Immature natural killer cell (primary cell): ENCODE data around the gene CNGB1. TPM values are rescaled to one million over a fixed set of nuclear protein-coding genes. Genes with fewer than 3 reads are reported as not detected.

Experiments
- DNase-seq, 3 donors: peaks; one replicate each; pipeline ENCODE4 v3.0.0; 2022; ENCODE audit warnings: mixed read lengths in 1 of 3
- H3K27ac Mint-ChIP-seq, 6 donors: one replicate each; pipeline ENCODE4 v1.8.0; 2020; ENCODE audit warnings: mixed read lengths in 6 of 6, mild to moderate bottlenecking in 5 of 6, inconsistent platforms in 4 of 6, moderate library complexity in 3 of 6
- H3K27me3 Mint-ChIP-seq, 3 donors: one replicate each; pipeline ENCODE4 v1.8.0; 2020 to 2021; ENCODE audit warnings: low read depth in 3 of 3, mild to moderate bottlenecking in 3 of 3, mixed read lengths in 3 of 3, moderate library complexity in 3 of 3, inconsistent platforms in 1 of 3
- H3K36me3 Mint-ChIP-seq, 3 donors: one replicate each; pipeline ENCODE4 v1.8.0; 2020; ENCODE audit warnings: mixed read lengths in 3 of 3, inconsistent platforms in 2 of 3, mild to moderate bottlenecking in 2 of 3
- H3K4me1 Mint-ChIP-seq, 2 donors: one replicate each; pipeline ENCODE4 v1.8.0; 2020; ENCODE audit warnings: inconsistent platforms in 2 of 2, mild to moderate bottlenecking in 2 of 2, mixed read lengths in 2 of 2, moderate library complexity in 1 of 2
- H3K4me3 Mint-ChIP-seq, 5 donors: one replicate each; pipeline ENCODE4 v1.8.0; 2020; ENCODE audit warnings: mild to moderate bottlenecking in 5 of 5, mixed read lengths in 5 of 5, inconsistent platforms in 3 of 5, moderate library complexity in 3 of 5
- H3K9me3 Mint-ChIP-seq, 6 donors: one replicate each; pipeline ENCODE4 v1.8.0; 2020; ENCODE audit warnings: mild to moderate bottlenecking in 6 of 6, mixed read lengths in 6 of 6, inconsistent platforms in 4 of 6, moderate library complexity in 3 of 6
- polyA plus RNA-seq, 3 donors: library from polyadenylated mRNA; unstranded; fragments of 300-500 nt; fragmentation: Illumina TruSeq; gene quantifications; one replicate each; pipeline ENCODE4 v1.2.3, GENCODE V29; 2021

Gene CNGB1
- polyA plus RNA-seq, 3 donors from 2014 or later = not detected

DNA sequence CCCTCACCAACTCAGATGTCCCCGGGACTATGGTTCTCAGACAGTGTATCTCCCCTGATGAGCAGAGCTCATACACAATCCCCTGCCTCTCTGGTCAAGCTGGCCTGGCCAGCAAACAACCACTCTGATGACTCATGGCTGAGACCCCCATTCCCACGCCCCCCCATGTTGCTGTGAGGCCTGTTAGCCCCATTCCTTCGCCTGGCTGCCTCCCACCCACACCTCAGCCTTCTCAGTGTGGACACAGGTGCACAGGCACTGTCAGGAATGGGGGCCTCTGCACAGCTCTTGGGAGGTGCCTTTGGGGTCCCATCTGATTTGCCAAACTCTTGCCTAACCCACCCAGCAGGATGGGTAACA, 80.2 kb downstream of the CNGB1 start:
- Mint-ChIP-seq H3K4me3 (peak overlapping the region; percentile 56 to 81 (median 73)), H3K27ac (peak overlapping the region; percentile 79 to 98 (median 94)), H3K9me3 (peaks cover 0 to 5% (median 0%) of the 10 kb centered on the region in 6 donors), H3K36me3 (no peaks in the 10 kb centered on the region), H3K27me3 (peaks cover 2 to 6% (median 5%) of the 10 kb centered on the region in 3 donors), H3K4me1 (peaks cover 59 to 60% of the 10 kb centered on the region in 2 donors)
- no peak for DNase-seq

DNA sequence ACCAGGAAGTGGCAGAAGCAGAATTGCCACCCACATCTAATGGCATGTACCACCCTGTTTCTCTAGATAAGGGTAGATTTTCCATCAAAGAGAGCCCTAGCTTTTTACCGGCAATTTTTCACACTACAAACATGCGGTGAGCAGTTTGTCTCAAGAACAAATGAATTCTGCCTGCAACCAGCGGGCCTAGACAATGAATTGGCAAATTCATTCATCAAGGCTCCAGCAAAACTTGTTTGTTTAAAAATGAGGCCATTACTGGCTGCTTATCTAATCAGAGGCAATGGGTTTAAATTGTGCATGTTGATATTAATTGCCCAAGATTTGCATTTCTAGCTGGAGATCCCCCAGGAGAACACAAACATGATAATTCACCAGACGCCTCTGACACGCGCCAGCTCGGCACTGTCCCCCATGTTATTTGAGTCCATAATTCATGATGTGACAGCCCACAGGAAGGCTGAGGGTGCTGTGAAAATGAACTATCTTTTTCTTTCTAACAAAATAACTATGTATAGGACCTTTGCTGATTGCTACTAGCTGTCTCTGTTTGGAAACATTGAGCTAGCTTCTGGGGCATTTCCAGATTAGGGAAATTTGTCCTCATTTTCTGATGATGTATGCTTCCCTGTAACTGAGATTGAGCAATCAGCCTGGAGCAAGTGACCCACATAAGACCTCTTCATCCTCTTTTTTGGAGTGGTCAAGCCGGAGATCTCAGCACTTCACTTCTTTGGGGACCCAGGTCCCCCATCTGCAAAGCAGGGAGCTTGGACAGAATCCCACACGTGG, 80.8 kb downstream of the CNGB1 start:
- peaks cover 59 to 60% of the 10 kb centered on the region in 2 donors for H3K4me1 Mint-ChIP-seq
- H3K9me3 Mint-ChIP-seq = peaks cover 0 to 5% (median 0%) of the 10 kb centered on the region in 6 donors
- no peaks in the 10 kb centered on the region for H3K36me3 Mint-ChIP-seq
- peak; percentile 33 to 54 (median 36) for DNase-seq
- peaks cover 2 to 6% (median 5%) of the 10 kb centered on the region in 3 donors for H3K27me3 Mint-ChIP-seq
- H3K27ac Mint-ChIP-seq = peak overlapping the region; percentile 79 to 98 (median 94)
- peak overlapping the region; percentile 56 to 81 (median 73) for H3K4me3 Mint-ChIP-seq

DNA sequence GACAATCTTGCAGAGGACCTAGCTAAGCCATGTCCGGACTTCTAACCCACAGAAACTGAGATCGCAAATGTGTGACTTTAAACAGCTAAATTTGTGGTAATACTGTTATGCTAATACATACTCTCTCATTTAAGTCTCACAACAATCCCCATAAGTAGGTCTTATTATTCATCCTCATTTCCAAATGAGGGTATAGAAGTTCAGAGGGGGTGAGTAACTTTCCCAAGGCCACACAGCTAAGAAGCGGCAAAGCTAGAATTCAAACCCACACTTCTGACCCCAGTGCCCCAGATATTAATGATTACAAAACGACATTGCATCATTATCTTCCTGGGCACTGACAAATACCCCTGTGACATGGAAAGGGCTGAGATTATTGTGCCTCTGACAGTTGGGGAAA, 81.4 kb downstream of the CNGB1 start:
- H3K4me3 Mint-ChIP-seq = peak overlapping the region; percentile 56 to 81 (median 73)
- peaks cover 60% of the 10 kb centered on the region in 2 donors for H3K4me1 Mint-ChIP-seq
- DNase-seq = peak; percentile 44 to 58 (median 44)
- H3K27me3 Mint-ChIP-seq = peaks cover 4 to 8% (median 5%) of the 10 kb centered on the region in 3 donors
- H3K27ac Mint-ChIP-seq = peak overlapping the region; percentile 79 to 98 (median 94)
- H3K36me3 Mint-ChIP-seq = no peaks in the 10 kb centered on the region
- peaks cover 0 to 5% (median 0%) of the 10 kb centered on the region in 6 donors for H3K9me3 Mint-ChIP-seq

DNA sequence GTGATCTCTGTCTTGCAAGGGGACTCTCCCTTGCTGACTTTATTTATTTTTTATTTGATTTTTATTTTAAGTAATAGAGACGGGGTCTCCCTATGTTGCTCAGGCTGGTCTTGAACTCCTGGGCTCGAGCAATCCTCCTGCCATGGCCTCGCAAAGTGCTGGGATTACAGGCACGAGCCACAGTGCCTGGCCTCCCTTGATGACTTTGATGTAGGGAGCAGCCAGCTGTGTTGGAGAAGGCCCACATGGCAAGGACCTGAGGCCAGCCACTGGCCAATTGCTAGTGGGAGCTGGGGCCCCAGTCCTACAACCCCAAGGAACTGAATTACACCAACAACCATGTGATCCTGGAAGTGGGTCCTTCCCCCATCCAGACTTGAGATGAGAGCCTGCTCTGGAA, 81.8 kb downstream of the CNGB1 start:
- DNase-seq = no peak
- peak overlapping the region; percentile 79 to 98 (median 94) for H3K27ac Mint-ChIP-seq
- peaks cover 0 to 5% (median 0%) of the 10 kb centered on the region in 6 donors for H3K9me3 Mint-ChIP-seq
- H3K4me1 Mint-ChIP-seq = peaks cover 58 to 60% of the 10 kb centered on the region in 2 donors
- peak overlapping the region; percentile 56 to 81 (median 73) for H3K4me3 Mint-ChIP-seq
- H3K27me3 Mint-ChIP-seq = peaks cover 5 to 8% (median 7%) of the 10 kb centered on the region in 3 donors
- no peaks in the 10 kb centered on the region for H3K36me3 Mint-ChIP-seq

DNA sequence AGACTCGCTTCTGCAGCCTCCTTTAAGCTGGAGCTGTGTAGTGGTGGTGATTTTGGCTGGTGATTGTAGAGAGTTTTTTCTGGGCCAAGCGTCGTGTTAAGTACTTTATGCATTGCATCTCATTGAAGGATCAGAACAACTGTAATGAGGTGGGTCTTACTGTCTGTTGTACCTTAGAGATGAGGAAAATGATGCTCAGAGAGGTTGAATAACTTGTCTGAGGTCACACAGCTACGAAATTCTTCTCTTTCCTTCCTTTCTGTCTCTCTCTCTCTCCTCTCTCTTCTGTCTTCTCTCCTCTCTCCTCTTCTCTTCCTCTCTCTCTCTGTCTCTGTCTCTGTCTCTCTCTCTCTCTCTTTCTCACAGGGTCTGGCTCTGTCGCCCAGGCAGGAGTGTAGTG, 82.8 kb downstream of the CNGB1 start:
- Mint-ChIP-seq H3K36me3 (peaks cover 0 to 6% (median 0%) of the 10 kb centered on the region in 3 donors), H3K27ac (peak overlapping the region; percentile 13 to 88 (median 74)), H3K27me3 (peaks cover 6 to 13% (median 8%) of the 10 kb centered on the region in 3 donors), H3K4me3 (peak overlapping the region in 1 of 5 donors; percentile 12), H3K4me1 (peaks cover 52 to 54% of the 10 kb centered on the region in 2 donors), H3K9me3 (peaks cover 0 to 5% (median 0%) of the 10 kb centered on the region in 6 donors)
- no peak for DNase-seq

DNA sequence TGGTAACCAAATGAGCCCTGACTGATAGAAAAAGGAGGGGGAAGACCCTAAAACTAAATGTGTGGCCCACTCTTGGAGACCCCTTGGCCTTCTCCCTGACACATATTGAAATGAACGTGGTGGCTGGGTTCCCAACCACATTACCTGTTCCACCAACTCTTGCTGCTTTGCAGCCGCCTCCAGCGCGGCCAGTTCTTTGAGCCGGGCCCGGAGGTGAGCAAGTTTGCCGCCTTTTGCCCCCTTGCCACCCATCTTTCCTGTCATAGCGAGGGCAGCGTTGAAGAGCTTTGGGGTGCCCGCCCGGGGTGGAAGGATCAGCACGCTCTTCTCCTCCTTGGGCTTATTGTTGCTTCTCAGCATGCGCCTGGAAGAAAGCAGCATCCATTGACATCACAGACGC, 83.2 kb downstream of the CNGB1 start:
- Mint-ChIP-seq H3K36me3 (peaks cover 0 to 6% (median 0%) of the 10 kb centered on the region in 3 donors), H3K9me3 (peaks cover 0 to 5% (median 0%) of the 10 kb centered on the region in 6 donors), H3K4me1 (peaks cover 48 to 51% of the 10 kb centered on the region in 2 donors), H3K4me3 (peak overlapping the region in 1 of 5 donors; percentile 12), H3K27me3 (peaks cover 7 to 12% (median 11%) of the 10 kb centered on the region in 3 donors), H3K27ac (peak overlapping the region in 5 of 6 donors; percentile 7 to 79 (median 20))
- no peak for DNase-seq

DNA sequence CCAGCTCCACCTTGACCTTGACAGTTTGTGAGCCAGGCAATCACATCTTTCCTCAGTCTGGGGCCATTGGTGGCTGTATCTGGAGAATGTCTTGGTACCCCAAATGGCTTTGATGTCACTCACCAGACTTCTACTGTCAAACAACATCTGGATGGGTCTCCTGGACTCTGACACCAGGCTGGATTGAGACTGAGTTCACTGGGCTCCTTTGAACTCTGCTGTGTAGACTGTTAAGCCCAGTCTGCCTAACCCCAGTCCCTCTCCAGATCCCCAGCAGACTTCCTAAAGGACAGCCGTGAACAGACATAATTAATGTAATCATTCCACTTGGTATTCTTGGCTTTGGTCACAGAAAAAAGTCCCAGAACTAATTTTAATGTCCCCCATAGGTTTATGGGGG, 84.5 kb downstream of the CNGB1 start:
- no peak overlapping the region for H3K4me3 Mint-ChIP-seq
- H3K4me1 Mint-ChIP-seq = peaks cover 36 to 38% of the 10 kb centered on the region in 2 donors
- peaks cover 7 to 11% (median 10%) of the 10 kb centered on the region in 3 donors for H3K27me3 Mint-ChIP-seq
- peaks cover 0 to 6% (median 0%) of the 10 kb centered on the region in 3 donors for H3K36me3 Mint-ChIP-seq
- no peak for DNase-seq
- H3K9me3 Mint-ChIP-seq = peaks cover 0 to 5% (median 0%) of the 10 kb centered on the region in 6 donors
- H3K27ac Mint-ChIP-seq = peak overlapping the region in 1 of 6 donors; percentile 28

DNA sequence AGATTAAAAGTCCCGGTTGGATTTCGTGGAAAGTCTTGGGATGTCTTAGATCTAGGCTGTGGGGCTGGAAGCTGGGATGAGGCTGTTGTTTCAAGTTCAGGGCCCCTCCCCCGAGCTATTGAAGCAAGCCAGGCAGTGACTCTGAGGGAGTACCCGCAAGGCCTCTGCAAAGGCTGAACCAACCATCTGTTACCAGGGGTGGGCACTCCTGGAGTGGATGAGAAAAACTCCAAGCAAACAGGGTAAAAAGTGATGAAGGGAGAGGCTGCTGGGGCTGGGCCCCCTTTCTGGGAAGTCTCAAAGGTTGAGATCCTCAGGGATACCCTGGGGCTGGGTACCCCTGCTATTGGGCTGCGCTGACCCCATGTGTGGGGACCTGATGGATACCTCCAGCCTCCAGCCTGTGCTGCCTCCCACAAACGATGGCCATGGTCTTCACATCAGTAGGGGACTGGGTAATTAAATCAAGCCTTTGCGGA, 86.2 kb downstream of the CNGB1 start:
- Mint-ChIP-seq H3K9me3 (peaks cover 0 to 5% (median 0%) of the 10 kb centered on the region in 6 donors), H3K27me3 (peaks cover 10 to 11% (median 10%) of the 10 kb centered on the region in 3 donors), H3K36me3 (peaks cover 0 to 6% (median 0%) of the 10 kb centered on the region in 3 donors), H3K4me1 (peaks cover 20 to 23% of the 10 kb centered on the region in 2 donors), H3K4me3 (no peak overlapping the region), H3K27ac (no peak overlapping the region)
- no peak for DNase-seq

DNA sequence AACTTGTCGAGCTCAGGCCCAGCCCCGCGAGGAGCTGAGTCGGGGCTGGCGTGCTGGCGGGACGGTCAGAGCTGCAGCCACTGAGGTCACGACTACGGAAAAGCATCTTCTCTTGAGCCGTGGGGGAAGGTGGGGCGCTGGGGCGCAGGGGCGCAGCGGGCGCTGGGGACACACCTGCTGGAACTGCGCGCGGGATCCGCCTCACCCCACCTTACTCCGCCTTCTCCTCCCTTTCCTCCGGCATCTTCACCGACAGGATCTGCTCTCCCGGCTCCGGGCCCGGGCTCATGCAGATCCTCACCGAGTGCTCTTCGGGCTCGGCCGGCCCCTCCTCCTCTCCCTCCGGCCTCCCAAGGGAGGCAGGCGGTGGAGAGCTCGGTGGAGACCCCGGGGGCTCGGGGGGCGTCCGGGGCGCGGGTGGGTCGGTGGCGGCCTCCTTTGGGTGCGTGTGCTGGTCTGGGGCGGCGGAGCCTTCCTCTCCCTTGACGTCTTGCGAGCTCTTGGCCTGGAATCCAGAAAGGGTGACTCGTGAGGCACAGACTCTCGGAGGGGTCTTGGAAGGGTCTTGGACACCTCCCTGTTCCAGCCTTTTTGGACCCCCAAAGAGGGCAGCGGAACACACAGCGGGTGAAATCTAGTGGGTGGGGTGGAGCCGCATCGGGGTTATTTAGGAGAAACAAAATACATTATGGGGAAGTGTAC, 86.8 kb downstream of the CNGB1 start:
- H3K4me3 Mint-ChIP-seq = no peak overlapping the region
- peaks cover 14 to 17% of the 10 kb centered on the region in 2 donors for H3K4me1 Mint-ChIP-seq
- H3K9me3 Mint-ChIP-seq = peaks cover 0 to 5% (median 0%) of the 10 kb centered on the region in 6 donors
- peaks cover 10 to 11% (median 10%) of the 10 kb centered on the region in 3 donors for H3K27me3 Mint-ChIP-seq
- no peak for DNase-seq
- peaks cover 0 to 6% (median 0%) of the 10 kb centered on the region in 3 donors for H3K36me3 Mint-ChIP-seq
- no peak overlapping the region for H3K27ac Mint-ChIP-seq

DNA sequence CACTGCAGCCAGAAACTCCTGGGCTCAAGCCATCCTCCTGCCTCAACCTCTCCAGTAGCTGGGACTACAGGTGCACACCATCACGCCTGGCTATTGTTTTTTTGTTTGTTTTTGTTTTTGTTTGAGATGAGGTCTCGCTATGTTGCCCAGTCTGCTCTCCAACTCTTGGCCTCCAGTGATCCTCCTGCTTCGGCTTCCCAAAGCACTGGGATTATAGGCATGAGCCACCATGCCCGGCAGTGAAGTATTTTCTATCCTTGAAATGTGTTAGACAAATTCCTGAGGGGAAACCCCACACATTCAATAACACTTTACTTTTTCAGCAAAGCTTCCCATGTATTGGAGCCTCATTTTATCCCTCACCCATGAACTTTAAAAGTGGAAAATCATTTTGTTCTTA, 87.4 kb downstream of the CNGB1 start:
- Mint-ChIP-seq H3K4me3 (no peak overlapping the region), H3K27me3 (peaks cover 9 to 10% (median 9%) of the 10 kb centered on the region in 3 donors), H3K36me3 (peaks cover 0 to 6% (median 0%) of the 10 kb centered on the region in 3 donors), H3K4me1 (peaks cover 8 to 11% of the 10 kb centered on the region in 2 donors), H3K9me3 (peaks cover 0 to under 1% (median 0%) of the 10 kb centered on the region in 6 donors), H3K27ac (peak overlapping the region in 1 of 6 donors; percentile 25)
- no peak for DNase-seq

DNA sequence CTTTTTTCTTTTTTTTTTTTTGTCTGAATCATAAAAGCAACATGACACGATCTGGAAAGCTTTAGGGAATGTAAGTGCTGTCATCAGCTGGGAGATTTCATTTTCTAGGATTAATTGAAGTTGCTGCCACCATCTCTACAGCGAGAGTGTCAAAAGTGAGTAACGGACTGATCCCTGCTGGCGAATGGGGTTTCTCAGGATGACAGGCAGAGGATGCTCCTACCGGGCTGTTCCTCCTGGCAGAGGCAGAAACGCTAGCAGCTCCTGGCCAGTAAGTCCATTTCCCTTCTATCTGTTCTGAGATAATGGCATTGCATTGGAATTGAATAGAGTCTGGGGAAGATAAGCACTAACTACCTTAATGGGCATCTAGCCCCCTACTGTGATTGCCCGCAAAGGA, 88.1 kb downstream of the CNGB1 start:
- DNase-seq = no peak
- H3K27me3 Mint-ChIP-seq = peaks cover 9 to 10% (median 9%) of the 10 kb centered on the region in 3 donors
- H3K4me3 Mint-ChIP-seq = no peak overlapping the region
- H3K4me1 Mint-ChIP-seq = peaks cover 1 to 4% of the 10 kb centered on the region in 2 donors
- no peaks in the 10 kb centered on the region for H3K9me3 Mint-ChIP-seq
- peak overlapping the region in 1 of 6 donors; percentile 25 for H3K27ac Mint-ChIP-seq
- peaks cover 0 to 6% (median 0%) of the 10 kb centered on the region in 3 donors for H3K36me3 Mint-ChIP-seq

DNA sequence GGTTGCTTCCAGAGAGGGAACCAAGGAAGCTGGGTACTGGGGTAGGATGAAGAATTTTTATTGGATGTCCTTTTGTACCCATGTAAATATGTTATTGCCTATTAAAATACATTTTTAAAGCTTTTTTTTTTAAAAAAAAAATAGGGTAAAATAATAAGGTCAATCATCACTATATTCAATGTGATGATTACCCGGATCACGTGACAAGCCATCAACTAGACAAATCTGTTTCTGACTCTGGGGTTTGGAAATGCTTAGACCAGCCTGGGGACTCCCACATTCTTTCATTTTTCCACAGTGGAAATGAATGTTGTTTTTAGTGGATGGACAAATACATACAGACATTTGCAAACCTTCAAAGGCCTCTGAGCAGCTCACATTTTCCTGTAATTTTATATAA, 88.7 kb downstream of the CNGB1 start:
- Mint-ChIP-seq H3K27ac (no peak overlapping the region), H3K9me3 (no peaks in the 10 kb centered on the region), H3K27me3 (peaks cover 9 to 10% (median 9%) of the 10 kb centered on the region in 3 donors), H3K36me3 (peaks cover 0 to 6% (median 0%) of the 10 kb centered on the region in 3 donors), H3K4me1 (peaks cover 0 to 2% of the 10 kb centered on the region in 2 donors), H3K4me3 (no peak overlapping the region)
- no peak for DNase-seq

DNA sequence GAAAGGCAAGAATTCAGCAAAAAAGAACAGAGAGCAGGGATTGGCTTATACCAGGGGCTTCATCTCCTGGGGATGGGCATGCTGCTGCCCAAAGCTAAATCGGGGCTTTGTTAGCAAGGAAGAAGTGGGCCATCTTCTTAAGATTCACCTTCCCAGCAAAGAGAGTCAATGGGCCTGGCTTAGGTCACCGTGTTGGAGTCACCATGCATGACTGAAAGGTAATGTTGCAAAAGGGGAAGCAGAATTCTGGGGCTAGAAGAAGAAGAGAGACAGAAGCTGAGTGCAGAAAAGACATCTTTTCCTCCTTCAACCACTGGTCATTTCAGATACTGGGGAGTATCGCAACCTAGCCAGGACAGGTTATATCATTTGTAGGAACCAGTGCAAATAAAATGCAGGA, 92.3 kb downstream of the CNGB1 start:
- no peaks in the 10 kb centered on the region for H3K4me1 Mint-ChIP-seq
- peaks cover 4 to 14% (median 7%) of the 10 kb centered on the region in 3 donors for H3K27me3 Mint-ChIP-seq
- H3K36me3 Mint-ChIP-seq = peaks cover 0 to 3% (median 0%) of the 10 kb centered on the region in 3 donors
- H3K4me3 Mint-ChIP-seq = no peak overlapping the region
- H3K9me3 Mint-ChIP-seq = no peaks in the 10 kb centered on the region
- no peak for DNase-seq
- H3K27ac Mint-ChIP-seq = no peak overlapping the region
